HepG2 (cell line): ENCODE data around the gene VILL. TPM values are rescaled to one million over a fixed set of nuclear protein-coding genes. Genes with fewer than 3 reads are reported as not detected.

Experiments
- EEA1 ChIP-seq: sonication (generic); formaldehyde crosslinking; IDR thresholded peaks from 2 replicates; pipeline ENCODE4 v1.5.1; 2020; ENCODE audit warnings: mild to moderate bottlenecking, missing genetic modification reagents, borderline replicate concordance
- HNRNPL ChIP-seq: fragments of 200-400 bp; formaldehyde crosslinking; IDR thresholded peaks from 2 replicates; pipeline ENCODE4 v1.6.1; 2017; ENCODE audit warnings: mild to moderate bottlenecking, low read depth, low read length
- KLF15 ChIP-seq: sonication (generic); formaldehyde crosslinking; IDR thresholded peaks from 2 replicates; pipeline ENCODE4 v1.8.1; 2023; ENCODE audit warnings: borderline replicate concordance, mild to moderate bottlenecking, inconsistent platforms, missing genetic modification reagents, mixed read lengths
- KLF6 ChIP-seq: IDR thresholded peaks from 2 replicates; pipeline ENCODE4 v1.8.0; 2016; ENCODE audit warnings: missing biosample characterization, missing genetic modification reagents
- POLR2AphosphoS5 ChIP-seq: IDR thresholded peaks from 2 replicates; pipeline ENCODE4 v1.6.1; 2012; ENCODE audit warnings: low read depth, low read length
- SP1 ChIP-seq, 2 experiments: fragments of 450-650 bp in 1 of 2; sonication (generic) in 1 of 2; formaldehyde crosslinking in 1 of 2; IDR thresholded peaks; 2 replicates each; pipeline versions ENCODE4 v1.4.0 to v1.6.1; 2016 to 2020; ENCODE audit warnings: missing genetic modification reagents in 1 of 2
- TAF15 ChIP-seq: fragments of 200-400 bp; formaldehyde crosslinking; IDR thresholded peaks from one replicate; pipeline ENCODE4 v1.6.1; 2018; ENCODE audit warnings: mild to moderate bottlenecking, low read depth, low read length; ENCODE audit not compliant: poor library complexity, severe bottlenecking
- ZNF777 ChIP-seq: sonication (generic); formaldehyde crosslinking; IDR thresholded peaks from 2 replicates; pipeline ENCODE4 v1.4.0; 2020; ENCODE audit warnings: missing genetic modification reagents
- polyA plus RNA-seq, 8 experiments: library from polyadenylated mRNA; depleted of rRNA in 3 of 8; stranded (reverse) in 7 of 8; unstranded in 1 of 8; fragments of >200 nt; fragmentation: Illumina TruSeq in 4 of 8; extraction: Trizol in 4 of 8; gene quantifications; 2 replicates each; pipeline versions ENCODE4 v1.2.1 to v1.2.3, GENCODE V29; 2011 to 2016; ENCODE audit warnings: low read depth in 4 of 8, missing spikeins in 1 of 8, mixed read lengths in 1 of 8; ENCODE audit not compliant: insufficient read depth in 1 of 8
- total RNA-seq, 5 experiments: library from RNA; depleted of rRNA; stranded (reverse); fragments of >200 nt; fragmentation: Illumina TruSeq; extraction: Trizol; gene quantifications; 2 replicates each; pipeline ENCODE4 v1.2.3, GENCODE V29; 2016; ENCODE audit warnings: low read depth in 1 of 5
- TF ChIP-seq, protein P1 (sequence below): sonication (generic); formaldehyde crosslinking; IDR thresholded peaks from 2 replicates; pipeline ENCODE4 v1.5.0; 2020; ENCODE audit warnings: mild to moderate bottlenecking, missing genetic modification reagents, borderline replicate concordance
- TF ChIP-seq, protein P2 (sequence below): sonication (generic); formaldehyde crosslinking; IDR thresholded peaks from 2 replicates; pipeline ENCODE4 v1.4.0; 2020; ENCODE audit warnings: missing genetic modification reagents, borderline replicate concordance
- TF ChIP-seq, protein P3 (sequence below): sonication (generic); formaldehyde crosslinking; conservative IDR thresholded peaks from 2 replicates; pipeline ENCODE4 v1.8.0; 2022; ENCODE audit warnings: mild to moderate bottlenecking, moderate library complexity, missing genetic modification reagents

The VILL gene
- total and polyA plus RNA-seq, 2 of the 13 experiments (the other 11 are each of a cell fraction or from before 2014, with no cell fraction given), result 3.2 to 5.3 TPM

DNA sequence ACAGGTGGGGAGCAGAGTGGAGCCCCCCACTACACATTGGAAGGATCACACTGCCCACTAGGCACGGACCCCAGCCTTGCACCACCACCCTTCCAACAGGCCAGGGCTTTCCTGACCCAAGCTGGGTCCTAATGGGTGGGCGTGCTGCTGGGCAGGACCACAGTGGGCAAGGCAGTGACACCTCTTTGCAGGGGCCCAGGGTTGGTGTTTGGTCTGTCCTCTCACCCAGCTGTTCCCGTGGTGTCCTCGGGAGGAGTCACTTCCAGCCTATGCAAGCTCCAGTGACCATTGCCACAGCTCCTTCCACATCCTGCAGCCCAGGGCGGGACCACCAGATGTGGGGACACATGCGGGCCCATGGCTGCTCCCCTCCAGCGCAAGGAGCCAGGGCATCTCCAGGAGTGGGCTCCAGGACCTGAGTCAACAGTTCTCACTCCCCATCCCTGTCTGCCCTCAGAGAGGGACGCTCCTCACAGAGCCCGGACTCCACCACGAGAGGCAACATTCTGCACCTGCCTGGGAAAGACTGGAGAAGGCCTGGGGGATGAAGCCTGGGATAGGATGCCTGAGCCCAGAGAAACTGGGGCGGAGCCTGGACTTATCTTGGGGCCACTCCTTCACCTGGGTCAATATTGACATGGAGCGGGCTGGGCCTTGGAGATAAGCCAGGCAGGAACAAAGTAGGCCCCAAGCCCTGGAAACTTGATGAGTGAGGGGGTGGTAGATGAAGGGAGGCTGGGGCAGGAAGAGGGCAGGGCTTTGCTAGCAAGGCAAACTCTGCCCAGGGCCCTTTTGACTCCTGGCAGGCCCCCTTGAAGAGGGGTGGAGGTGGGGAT is 3.9 kb upstream of the VILL start (continued):
- TF ChIP-seq, protein P1, sequence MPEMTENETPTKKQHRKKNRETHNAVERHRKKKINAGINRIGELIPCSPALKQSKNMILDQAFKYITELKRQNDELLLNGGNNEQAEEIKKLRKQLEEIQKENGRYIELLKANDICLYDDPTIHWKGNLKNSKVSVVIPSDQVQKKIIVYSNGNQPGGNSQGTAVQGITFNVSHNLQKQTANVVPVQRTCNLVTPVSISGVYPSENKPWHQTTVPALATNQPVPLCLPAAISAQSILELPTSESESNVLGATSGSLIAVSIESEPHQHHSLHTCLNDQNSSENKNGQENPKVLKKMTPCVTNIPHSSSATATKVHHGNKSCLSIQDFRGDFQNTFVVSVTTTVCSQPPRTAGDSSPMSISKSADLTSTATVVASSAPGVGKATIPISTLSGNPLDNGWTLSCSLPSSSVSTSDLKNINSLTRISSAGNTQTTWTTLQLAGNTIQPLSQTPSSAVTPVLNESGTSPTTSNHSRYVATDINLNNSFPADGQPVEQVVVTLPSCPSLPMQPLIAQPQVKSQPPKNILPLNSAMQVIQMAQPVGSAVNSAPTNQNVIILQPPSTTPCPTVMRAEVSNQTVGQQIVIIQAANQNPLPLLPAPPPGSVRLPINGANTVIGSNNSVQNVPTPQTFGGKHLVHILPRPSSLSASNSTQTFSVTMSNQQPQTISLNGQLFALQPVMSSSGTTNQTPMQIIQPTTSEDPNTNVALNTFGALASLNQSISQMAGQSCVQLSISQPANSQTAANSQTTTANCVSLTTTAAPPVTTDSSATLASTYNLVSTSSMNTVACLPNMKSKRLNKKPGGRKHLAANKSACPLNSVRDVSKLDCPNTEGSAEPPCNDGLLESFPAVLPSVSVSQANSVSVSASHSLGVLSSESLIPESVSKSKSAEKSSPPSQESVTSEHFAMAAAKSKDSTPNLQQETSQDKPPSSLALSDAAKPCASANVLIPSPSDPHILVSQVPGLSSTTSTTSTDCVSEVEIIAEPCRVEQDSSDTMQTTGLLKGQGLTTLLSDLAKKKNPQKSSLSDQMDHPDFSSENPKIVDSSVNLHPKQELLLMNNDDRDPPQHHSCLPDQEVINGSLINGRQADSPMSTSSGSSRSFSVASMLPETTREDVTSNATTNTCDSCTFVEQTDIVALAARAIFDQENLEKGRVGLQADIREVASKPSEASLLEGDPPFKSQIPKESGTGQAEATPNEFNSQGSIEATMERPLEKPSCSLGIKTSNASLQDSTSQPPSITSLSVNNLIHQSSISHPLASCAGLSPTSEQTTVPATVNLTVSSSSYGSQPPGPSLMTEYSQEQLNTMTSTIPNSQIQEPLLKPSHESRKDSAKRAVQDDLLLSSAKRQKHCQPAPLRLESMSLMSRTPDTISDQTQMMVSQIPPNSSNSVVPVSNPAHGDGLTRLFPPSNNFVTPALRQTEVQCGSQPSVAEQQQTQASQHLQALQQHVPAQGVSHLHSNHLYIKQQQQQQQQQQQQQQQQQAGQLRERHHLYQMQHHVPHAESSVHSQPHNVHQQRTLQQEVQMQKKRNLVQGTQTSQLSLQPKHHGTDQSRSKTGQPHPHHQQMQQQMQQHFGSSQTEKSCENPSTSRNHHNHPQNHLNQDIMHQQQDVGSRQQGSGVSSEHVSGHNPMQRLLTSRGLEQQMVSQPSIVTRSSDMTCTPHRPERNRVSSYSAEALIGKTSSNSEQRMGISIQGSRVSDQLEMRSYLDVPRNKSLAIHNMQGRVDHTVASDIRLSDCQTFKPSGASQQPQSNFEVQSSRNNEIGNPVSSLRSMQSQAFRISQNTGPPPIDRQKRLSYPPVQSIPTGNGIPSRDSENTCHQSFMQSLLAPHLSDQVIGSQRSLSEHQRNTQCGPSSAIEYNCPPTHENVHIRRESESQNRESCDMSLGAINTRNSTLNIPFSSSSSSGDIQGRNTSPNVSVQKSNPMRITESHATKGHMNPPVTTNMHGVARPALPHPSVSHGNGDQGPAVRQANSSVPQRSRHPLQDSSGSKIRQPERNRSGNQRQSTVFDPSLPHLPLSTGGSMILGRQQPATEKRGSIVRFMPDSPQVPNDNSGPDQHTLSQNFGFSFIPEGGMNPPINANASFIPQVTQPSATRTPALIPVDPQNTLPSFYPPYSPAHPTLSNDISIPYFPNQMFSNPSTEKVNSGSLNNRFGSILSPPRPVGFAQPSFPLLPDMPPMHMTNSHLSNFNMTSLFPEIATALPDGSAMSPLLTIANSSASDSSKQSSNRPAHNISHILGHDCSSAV, result no peak
- TF ChIP-seq, protein P2, sequence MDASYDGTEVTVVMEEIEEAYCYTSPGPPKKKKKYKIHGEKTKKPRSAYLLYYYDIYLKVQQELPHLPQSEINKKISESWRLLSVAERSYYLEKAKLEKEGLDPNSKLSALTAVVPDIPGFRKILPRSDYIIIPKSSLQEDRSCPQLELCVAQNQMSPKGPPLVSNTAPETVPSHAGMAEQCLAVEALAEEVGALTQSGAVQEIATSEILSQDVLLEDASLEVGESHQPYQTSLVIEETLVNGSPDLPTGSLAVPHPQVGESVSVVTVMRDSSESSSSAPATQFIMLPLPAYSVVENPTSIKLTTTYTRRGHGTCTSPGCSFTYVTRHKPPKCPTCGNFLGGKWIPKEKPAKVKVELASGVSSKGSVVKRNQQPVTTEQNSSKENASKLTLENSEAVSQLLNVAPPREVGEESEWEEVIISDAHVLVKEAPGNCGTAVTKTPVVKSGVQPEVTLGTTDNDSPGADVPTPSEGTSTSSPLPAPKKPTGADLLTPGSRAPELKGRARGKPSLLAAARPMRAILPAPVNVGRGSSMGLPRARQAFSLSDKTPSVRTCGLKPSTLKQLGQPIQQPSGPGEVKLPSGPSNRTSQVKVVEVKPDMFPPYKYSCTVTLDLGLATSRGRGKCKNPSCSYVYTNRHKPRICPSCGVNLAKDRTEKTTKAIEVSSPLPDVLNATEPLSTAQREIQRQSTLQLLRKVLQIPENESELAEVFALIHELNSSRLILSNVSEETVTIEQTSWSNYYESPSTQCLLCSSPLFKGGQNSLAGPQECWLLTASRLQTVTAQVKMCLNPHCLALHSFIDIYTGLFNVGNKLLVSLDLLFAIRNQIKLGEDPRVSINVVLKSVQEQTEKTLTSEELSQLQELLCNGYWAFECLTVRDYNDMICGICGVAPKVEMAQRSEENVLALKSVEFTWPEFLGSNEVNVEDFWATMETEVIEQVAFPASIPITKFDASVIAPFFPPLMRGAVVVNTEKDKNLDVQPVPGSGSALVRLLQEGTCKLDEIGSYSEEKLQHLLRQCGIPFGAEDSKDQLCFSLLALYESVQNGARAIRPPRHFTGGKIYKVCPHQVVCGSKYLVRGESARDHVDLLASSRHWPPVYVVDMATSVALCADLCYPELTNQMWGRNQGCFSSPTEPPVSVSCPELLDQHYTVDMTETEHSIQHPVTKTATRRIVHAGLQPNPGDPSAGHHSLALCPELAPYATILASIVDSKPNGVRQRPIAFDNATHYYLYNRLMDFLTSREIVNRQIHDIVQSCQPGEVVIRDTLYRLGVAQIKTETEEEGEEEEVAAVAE (CRISPR knock-in tag), result 0 out of 2 replicates have a peak, but pooled peaks have one; percentile 60
- TF ChIP-seq KLF15 (CRISPR knock-in tag), result no peak
- no peak for TF ChIP-seq ZNF777 (CRISPR knock-in tag)
- TF ChIP-seq SP1 (IDR thresholded peaks at IDR 0.05), result no peak
- TF ChIP-seq SP1 (CRISPR knock-in tag; IDR thresholded peaks at IDR 0.05), result no peak
- no peak for TF ChIP-seq TAF15
- no peak for TF ChIP-seq KLF6 (CRISPR knock-in tag)
- 0 out of 2 replicates have a peak, but pooled peaks have one; percentile 14 for TF ChIP-seq HNRNPL
- no peak for TF ChIP-seq POLR2AphosphoS5
- TF ChIP-seq EEA1 (CRISPR knock-in tag), result no peak
- TF ChIP-seq, protein P3, sequence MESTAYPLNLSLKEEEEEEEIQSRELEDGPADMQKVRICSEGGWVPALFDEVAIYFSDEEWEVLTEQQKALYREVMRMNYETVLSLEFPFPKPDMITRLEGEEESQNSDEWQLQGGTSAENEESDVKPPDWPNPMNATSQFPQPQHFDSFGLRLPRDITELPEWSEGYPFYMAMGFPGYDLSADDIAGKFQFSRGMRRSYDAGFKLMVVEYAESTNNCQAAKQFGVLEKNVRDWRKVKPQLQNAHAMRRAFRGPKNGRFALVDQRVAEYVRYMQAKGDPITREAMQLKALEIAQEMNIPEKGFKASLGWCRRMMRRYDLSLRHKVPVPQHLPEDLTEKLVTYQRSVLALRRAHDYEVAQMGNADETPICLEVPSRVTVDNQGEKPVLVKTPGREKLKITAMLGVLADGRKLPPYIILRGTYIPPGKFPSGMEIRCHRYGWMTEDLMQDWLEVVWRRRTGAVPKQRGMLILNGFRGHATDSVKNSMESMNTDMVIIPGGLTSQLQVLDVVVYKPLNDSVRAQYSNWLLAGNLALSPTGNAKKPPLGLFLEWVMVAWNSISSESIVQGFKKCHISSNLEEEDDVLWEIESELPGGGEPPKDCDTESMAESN (CRISPR knock-in tag), result no peak; the same call in 1 of the 2 replicates
